NCI-H748 treated with DMSO at 0.1 percent for 48 hours (cell line): Measurements from ENCODE around the gene NCAPG.
"Not testable (repeated sequence)": the region's sequence is repeated elsewhere in the genome, so short reads cannot be mapped to it uniquely, and the experiment has no call there.

Source experiments
- DNase-seq: peaks from one replicate; lab custom pipeline; 2025; lab: John Stamatoyannopoulos, UW

The NCAPG gene

DNA sequence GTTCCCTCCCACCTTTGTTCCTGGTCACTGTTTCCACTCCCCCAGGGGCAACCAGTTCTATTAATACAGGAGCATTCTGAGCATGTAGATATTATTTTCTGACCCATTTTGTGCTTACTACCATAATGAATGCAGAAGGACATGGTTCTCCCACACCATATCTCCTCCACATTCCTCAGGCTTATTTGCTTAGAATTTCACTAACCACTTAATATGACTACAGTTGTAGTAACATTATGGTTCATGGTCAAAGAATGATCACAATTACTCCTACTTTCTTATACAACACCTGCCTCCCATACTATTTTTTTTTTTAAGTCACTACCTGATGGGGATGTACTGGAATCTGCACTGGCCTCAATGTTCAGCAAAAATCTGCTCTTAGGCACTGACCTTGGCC lies 21.8 kb upstream of the NCAPG start:
- DNase-seq = no peak

DNA sequence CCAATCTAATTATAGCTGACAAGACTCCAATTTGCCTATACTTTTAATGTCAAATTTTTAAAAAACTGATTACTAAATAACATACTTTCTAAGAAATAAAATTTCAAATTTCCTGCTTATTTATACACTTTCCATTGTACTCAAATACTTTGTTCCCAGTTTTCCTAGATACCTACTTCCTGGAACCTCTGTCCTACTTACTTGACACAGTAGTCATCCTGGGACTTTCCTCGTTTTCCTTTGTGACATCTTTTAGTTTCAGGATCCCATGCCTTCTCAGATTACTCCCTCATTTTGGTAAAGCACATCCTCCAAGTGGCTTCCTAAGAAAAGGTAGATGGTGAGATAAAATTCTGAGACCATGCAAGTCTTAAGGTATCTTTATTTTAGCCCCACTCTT lies 16.0 kb upstream of the NCAPG start:
- no peak for DNase-seq

DNA sequence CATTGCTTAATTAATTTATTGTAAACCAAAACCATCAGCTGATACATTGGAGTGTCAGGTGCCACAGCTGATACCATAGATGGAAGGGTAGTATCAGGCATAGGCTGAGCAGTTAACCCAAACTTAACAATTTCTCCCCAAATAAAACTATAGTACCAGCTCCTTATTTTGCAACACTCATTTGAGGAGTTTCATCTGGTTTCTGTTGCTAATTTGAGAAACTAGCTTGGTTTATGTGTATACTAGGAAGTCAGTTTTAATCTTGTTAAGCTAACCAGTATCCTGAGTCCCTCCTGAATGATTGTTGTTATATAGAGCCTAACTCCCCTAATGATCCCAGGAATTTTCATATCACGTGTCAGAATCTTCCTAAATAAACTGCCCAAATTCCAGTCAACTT lies 13.0 kb upstream of the NCAPG start:
- no peak for DNase-seq

DNA sequence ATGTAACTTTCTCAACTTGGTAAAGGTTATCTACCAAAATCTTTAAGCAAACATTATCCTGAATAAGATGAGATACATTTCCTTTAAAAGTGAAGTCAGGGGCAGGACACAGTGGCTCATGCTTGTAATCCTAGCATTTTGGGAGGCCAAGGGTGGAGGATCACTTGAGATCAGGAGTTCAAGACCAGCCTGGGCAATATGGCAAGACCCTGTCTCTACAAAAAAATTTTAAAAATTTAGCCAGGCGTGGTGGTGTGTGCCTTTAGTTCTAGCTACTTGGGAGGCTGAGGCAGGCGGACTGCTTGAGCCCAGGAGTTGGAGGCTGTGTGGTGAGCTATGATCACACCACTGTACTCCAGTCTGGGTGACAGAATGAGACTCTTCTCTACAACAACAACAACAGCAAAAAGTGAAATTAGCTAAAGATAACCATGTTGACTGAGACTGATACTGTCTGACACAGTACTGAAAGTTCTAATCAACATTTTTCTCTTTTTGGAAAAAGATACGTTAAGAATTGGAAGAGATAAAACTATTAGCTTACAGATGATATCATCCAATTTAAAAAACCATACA lies 5.1 kb upstream of the NCAPG start:
- DNase-seq = no peak

DNA sequence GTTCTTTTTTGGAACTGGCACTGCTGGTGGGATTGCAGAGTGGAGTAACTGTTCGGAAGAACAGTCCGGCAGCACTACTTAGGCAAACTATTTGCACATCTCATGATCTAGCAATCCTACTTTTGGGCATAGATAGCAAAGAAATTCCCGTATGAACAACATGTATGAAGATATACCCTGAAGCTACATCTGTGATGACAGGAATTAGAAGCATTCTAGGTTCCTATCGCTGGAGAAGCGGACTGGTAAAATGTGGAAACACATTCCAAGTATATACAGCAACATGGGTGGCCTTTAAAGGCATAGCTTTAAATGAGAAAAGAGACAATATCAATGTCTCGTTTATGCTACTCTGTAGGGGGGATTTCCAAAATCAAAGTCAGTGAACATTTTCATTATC lies 3.3 kb upstream of the NCAPG start:
- DNase-seq = no peak

DNA sequence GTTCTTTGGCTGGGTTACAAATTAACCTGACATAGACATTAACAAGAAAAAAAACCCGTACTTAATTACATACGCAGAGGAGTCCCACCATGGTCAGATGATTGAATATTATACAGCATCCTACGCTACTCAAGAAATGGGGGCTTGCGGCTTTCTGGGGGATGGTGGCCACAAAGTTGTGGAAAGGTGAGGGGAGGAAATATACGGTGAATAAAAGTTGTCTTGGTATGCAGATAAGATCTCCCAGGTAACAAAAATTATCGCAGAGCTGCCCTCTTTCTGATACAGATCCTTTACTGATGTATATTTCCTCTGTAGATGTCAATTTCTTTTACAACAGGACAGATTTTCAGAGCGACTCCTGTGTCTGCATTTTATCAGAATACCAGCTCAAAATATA lies 1.1 kb upstream of the NCAPG start:
- no peak for DNase-seq

DNA sequence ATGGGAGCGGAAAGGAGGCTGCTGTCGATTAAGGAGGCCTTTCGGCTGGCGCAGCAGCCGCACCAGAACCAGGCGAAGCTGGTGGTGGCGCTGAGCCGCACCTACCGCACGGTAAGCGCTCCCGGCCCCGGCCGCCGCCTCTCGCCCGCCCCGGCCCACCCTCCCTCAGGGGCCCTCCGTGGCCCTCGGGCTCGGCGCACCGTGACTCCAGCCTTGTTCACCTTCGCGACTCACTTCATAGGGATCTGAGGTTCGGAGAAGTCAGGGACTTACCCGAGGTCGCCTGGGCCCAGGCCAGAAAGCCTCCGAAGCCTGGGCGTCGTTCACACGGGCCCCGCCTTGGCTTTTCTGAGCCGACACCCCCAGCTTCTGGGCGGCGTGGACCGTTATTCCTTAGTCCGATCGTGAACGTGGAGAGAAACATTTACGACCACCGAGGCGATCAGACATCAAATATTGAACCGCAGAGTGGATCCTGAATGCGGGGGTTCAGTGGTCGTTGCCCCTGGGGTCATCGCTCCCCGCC lies 362 bp downstream of the NCAPG start:
- no peak for DNase-seq

DNA sequence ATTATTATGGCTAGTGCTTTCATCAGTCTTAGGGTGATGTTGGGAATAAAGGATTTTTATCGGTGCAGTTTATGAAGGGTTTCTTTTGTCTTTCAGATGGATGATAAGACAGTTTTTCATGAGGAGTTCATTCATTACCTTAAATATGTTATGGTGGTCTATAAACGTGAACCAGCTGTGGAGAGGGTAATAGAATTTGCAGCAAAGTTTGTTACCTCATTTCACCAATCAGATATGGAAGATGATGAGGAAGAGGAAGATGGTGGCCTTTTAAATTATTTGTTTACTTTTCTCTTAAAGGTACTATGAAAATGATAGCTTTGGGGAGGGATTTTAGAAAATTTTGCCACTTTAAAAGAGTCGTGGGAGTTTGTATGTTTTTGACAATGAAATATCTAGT lies 1.3 kb downstream of the NCAPG start:
- no peak for DNase-seq

DNA sequence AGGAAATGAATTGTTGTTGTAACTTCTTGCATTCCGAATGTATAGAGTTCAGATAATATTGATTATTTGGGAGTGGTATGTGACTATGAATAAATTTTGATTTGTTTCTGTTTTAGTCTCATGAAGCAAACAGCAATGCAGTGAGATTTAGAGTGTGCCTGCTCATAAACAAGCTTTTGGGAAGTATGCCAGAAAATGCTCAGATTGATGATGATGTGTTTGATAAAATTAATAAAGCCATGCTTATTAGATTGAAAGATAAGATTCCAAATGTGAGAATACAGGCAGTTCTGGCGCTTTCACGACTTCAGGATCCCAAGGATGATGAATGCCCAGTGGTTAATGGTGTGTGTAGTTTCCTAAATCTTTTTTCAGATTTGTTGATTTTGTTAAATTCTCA lies 2.0 kb downstream of the NCAPG start:
- no peak for DNase-seq

DNA sequence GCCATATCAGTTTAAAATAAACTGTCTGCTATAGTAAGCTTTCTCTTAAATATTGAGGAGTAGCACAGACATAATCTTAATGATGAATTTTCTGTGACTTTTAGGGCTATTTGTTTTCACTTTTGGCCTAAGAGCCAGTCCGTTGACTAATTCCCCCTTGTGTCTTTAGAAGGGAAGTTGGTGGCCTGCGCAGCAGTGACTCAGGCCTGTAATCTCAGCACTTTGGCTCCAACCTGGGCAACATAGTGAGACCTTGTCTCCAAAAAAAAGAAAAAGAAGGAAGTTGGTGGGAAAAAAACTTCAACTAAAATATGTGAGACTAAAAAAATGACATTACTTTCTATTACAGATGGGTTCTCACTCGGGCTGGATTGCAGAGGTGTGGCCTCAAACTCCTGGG lies 3.4 kb downstream of the NCAPG start:
- DNase-seq = no peak

DNA sequence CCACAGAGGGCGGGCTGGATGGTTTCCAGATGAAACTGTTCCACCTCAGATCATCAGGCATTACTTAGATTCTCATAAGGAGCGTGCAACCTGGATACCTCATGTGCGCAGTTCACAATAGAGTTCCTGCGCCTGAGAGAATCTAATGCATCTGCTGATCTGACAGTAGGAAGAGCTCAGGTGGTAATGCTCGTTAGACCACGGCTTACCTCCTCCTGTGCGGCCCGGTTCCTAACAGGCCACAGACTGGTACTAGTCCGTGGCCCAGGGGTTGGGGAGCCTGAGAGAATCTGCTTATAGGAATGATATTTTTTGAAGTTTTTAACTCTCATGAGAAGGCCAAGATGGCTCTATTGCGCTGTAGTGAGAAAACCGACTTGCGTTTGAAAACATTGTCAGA lies 5.4 kb downstream of the NCAPG start:
- no peak for DNase-seq

DNA sequence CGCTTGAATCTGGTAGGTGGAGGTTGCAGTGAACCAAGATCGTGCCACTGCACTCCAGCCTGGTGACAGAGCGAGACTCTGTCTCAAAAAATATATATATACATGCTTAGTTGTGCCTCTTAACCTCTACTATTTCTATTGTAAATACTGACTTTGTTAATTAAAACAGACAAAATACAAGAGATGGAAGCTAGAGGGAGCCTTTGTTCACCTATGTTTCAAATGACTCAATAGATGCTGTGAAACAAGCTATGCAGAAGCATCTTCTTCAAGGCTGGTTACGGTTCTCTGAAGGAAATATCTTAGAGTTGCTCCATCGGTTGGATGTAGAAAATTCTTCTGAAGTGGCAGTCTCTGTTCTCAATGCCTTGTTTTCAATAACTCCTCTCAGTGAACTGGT lies 6.2 kb downstream of the NCAPG start:
- no peak for DNase-seq

DNA sequence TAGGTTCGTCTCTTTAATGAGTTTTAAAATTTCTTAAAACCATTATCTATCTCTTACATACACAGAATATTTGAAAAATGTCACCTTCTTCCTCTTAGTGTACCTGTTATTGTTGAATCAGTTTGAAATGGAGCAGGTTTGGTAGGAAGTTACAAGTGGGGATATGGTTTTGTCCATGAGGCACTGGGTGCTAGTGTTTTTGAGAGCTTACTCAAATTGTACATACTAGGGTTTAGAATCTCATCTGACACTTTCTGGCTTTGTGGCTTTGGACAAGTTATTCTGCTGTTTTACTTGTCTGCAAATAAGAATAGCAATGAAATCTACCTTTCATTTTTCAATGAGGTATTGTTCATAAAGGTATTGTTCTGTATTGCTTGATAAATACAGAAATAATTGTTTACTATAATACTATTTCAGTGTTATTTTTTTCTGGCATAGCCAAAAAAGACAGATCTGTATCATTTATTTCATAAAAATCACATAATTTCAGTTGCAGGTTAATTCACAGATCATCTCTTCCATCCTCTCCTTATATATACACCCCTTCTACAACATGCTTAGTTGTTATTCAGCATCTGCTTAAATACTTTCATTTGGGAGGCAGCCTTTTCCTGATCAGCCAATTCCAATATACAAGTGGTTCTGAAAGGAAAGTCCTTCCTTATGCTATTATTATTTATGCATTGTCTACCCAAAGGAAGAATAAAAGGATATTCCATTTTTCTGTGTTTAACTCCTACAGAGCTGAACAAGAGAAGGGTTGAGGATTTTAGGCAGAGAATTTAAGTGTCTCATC lies 13.3 kb downstream of the NCAPG start:
- DNase-seq = no peak

DNA sequence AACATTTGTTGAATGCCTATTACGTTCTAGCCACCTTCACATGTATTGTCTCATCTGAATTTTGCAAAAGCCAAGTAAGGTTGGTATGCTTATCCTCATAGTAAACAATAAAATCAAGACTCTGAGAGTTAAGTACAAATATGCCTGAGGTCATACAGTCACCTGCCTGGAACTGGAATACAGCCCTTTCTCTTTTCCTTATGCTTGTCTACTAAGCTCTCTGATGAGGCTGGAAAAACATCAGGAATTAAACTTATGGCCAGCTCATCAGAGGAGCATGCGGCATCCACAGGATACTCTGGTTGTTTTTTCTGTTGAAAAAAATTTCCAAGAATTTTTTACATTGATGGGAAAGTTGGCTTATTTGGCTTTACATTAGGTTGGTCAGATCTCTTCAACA lies 35.5 kb downstream of the NCAPG start:
- DNase-seq = no peak

DNA sequence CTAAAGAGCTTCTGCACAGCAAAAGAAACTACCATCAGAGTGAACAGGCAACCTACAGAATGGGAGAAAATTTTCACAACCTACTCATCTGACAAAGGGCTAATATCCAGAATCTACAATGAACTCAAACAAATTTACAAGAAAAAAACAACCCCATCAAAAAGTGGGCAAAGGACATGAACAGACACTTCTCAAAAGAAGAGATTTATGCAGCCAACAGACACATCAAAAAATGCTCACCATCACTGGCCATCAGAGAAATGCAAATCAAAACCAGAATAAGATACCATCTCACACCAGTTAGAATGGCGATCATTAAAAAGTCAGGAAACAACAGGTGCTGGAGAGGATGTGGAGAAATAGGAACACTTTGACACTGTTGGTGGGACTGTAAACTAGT lies 39.5 kb downstream of the NCAPG start:
- not testable (repeated sequence) for DNase-seq

DNA sequence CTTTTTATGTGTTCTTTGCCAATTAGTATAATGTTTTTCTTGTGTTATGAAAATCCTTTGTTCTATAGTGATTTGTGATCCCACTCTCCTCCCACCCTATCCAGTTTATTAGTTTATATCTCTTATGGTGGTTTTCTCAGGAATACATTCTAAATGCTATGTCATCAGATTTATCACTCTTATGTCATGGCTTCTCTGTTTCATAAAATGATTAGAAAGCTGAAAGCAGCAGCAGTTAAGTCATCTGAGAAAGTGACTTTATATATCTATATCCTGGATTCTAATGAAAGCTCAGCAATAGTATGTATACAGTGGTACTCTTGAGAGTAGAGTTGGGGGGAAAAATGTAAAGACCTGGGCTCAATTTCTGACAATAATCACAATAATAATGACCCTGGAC lies 41.2 kb downstream of the NCAPG start:
- no peak for DNase-seq

DNA sequence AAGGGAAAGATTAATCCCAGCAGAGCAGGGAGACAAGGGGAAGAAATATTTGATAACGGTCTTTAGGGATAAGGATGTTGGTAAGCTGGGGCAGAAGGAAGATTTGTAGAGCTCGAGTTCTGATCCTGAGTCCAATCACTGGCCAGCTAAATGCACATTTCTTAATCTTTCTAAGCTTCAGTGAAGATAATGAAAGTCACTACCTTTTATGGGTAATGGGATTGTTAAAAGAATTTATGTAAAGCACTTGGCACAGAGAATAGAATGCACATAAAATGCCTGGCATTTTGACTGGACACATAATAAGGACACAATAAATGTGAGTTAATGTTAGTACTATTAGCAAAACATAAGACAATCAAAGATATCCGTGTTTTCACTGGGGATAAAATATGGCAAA lies 43.3 kb downstream of the NCAPG start:
- DNase-seq = no peak

DNA sequence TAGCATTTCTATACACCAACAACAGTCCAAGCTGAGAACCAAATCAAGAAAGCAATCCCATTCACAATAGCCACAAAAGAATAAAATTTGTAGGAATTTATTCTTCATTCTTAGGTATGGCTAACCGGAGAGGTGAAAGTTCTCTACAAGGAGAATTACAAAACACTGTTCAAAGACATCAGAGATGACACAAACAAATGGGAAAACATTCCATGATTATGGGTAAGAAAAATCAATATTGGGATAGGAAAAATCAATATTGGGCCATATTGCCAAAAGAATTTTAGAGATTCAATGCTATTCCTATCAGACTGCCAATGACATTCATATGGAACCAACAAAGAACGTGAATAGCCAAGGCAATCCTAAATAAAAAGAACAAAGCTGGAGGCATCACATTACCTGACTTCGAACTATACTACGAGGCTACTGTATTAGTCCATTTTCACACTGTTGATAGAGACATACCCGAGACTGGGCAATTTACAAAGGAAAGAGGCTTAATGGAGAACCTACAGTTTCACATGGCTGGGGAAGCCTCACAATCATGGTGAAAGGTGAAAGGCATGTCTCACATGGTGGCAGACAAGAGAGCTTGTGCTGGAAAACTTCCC lies 49.1 kb downstream of the NCAPG start:
- DNase-seq = no peak

DNA sequence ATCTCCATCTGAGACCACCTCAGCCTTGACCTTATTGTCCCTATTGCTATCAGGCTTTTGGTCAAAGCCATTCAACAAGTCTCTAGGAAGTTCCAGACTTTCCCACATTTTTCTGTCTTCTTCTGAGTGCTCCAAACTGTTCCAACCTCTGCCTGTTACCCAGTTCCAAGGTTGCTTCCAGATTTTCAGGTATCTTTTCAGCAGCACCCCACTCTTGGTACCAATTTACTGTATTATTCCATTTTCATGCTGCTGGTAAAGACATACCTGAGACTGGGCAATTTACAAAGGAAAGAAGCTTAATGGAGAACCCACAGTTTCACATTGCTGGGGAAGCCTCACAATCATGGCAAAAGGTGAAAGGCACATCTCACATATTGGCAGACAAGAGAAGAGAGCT lies 51.1 kb downstream of the NCAPG start:
- DNase-seq = not testable (repeated sequence)

DNA sequence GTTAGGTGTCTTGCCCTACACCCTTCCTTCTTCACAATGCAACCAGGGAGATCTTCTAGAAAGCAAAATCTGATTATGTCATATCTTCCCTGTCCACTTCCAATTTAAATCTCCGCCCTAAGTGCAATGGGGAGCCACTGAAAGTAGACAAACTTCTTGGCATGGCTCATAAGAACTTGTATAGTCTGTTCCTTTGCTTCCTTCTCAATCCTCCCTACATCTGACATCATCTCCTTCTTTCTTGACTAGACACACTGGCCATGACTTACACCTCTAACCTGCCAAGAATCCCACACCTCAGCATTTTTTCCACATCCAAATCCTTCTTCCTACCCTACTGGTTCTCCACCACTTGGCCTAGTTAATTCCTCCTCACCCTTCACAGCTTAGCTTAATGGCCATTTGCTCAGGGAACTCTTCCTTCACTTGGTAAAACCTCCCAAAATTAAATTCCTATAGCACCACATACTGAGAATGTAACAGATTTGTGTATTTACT lies 55.1 kb downstream of the NCAPG start:
- no peak for DNase-seq

DNA sequence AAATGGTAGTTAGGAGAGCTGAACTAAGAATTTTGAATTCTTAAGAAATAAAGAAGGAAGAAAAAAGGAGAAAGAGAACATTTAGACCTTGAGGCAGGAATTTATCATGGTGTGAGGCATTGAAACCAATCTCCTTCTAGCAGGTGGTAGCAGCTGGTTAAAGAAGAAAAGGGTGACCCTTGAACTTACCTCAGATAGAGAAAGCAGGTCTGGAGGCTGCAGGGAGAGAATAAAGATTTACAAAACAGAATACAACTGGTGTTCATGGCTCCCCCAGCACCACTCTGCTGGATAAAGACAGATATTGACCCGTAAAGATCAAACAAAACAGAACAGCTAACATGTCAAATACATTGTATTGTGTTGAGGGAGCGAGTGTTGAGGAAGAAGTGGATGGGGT lies 56.0 kb downstream of the NCAPG start:
- no peak for DNase-seq

DNA sequence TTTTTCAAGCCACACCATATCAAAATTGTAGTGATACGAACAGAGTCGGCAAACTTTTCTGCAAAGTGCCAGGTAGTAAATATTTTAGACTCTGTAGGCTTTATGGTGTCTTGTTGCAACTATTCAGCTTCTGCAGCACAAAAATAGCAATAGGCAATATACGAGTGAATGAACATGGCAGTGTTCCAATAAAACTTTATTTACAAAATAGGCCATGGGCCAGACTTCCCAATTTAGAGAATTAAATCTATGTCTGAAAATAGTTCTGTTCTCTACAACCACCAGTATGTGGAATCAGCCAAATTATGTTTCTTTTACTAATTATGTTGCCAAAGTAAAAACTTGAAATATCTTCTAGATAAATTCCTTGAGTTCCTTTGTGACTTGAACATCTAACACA lies 56.5 kb downstream of the NCAPG start:
- no peak for DNase-seq

DNA sequence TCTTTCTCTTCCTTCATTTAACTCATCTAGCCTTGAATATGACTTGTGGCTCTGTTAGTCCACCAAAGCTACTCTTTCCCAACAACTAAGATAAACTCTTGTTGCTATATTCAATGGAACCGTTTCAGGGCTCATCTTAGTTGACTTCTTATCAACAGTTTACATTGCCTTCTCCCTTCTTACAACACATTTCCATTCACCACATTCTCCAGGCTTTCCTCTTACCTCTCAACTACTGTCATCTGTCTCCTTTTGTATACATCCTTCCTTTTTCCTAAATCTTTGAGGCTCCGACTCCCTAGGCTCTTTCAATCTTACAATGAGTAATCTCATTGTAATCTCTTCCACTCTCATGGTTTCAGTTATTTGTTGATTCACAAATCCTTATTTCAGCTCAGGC lies 58.5 kb downstream of the NCAPG start:
- no peak for DNase-seq
